GM18907 (cell line): ENCODE data around the gene IFT74.

Experiments
- ATAC-seq: cut with Tn5 transposase; IDR thresholded peaks from one replicate; pipeline ENCODE4 v1.9.1; 2021; ENCODE audit warnings: mild to moderate bottlenecking, moderate library complexity; ENCODE audit not compliant: unreplicated experiment

The IFT74 gene

DNA sequence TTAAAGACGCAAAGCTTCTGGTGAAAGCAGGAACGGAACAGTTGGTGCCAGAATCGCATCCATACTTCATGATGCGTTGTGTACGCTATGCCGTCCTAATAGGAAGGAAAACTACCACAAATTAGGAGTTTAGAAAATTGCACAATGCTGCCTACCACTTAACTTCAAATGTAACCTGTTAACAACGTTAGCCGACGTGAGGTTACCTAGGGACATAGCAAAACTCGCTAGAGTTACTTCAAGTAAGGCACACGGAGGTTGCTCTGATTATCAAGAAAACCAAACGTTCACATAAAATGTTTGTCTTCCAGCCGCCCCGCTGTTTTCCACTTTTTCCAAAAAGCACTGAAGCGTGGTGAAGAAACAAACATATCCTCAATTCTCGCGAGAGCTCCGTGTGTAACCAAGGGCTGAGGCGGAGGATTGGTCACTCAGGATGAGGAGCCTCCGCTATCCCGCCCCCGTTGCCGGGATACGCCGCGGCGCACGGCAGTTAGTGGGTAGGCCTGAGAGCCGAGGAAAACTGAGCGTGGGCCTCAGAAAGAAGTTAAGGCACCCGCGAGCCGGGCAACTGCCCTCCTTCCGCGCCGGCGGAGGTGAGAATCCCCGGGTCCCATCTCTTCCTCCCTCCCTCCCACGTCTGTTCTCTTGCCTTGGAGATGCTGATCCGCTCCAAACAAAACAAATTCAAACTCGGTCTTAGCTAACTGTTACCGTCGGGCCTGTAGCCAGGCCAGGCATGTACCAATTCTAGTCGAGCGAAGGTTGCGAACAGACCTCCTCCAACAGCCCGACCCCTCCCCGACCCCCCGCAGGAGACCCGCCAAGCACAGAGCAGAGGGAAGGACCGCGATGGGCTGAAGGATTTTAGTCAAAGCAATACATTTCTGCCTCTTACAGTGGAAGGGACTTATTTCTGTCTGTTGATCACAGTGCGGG, at the start of gene IFT74:
IFT74 (plus strand) TSS at position 492 of the 939 bp plus-strand sequence. CDS start 5,556 bp downstream, outside the sequence.
- peak; percentile 99 for ATAC-seq

DNA sequence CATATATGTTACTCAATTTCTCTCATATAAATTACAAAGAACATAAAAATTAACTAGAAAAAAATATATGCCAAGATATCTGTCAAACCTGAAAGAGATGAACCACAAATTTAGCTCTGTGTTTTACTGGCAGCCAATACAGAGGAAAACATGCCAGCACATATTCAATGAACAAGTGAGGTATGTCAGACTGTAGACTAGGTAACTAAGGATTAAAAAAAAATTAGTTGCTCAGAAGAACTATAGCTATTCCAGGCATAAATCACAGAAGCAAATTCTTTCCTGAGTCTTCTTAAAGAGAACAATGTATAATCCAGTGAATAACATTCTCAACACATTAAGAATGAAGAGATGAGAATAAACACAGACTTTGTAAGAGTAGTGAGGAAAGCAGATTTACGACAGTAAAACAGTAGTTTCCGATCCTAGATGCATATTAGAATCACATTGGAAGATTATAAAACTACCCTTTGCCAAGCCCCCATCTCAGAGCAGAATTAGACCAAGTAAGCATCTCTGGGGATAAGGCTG, 43.0 kb upstream of the IFT74 start:
- no peak for ATAC-seq

DNA sequence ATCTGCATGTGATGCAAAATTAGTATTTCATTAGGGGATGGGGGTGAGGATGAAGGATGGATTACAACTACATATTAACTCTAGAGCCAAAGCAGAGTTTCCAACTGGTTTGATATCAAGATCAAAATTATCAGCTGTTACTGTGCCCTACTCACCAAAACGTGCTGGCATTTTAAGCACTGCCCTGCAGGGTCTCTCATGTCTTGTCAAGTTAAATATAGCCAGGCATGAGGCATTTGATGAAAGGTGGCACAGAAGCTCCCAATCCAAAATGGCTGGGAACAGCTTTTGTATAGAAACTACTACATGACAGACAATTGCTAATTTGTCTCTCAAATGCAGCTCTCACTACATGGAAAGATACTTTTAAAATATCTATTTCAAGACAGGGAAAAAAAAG, 36.5 kb upstream of the IFT74 start:
- ATAC-seq = no peak

DNA sequence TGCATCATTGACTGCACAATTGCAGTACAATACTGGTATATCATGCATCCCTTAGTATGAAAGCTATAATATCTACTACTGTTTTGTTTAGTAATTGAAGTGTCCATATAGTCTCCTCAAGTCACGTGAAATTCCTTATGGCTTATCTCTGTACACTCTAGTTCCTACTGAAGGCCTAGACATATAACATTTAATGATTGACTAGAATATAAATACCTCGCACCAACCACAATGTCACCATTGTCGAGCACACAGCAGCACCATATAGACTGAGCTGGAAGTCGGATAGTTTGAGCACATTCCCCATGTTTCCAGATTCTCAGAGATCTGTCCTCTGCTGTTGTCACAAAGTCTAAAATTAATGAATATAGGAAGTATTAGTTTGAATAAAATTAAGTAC, 30.6 kb upstream of the IFT74 start:
- ATAC-seq = no peak

DNA sequence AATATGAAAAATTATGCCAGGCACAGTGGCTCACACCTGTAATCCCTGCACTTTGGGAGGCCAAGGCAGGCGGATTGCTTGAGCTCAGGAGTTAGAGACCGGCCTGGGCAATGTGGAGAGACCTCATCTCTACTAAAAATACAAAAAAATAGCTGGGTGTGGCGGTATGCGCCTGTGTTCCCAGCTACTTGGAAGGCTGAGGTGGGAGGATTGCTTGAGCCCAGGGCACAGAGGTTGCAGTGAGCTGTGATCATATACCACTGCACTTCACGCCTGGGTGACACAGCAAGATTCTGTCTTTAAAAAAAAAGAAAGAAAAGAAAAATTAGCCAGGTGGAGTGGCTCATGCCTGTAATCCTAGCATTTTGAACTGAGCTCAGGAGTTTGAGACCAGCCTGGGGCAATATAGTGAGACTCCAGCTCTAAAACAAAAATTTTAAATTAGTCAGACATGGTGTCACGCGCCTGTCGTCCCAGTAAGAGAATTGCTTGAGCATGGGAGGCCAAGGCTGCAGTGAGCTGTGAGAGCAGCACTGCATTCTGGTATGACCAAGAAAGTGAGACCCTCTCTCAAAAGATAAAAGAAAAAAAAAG, 27.2 kb upstream of the IFT74 start:
- no peak for ATAC-seq

DNA sequence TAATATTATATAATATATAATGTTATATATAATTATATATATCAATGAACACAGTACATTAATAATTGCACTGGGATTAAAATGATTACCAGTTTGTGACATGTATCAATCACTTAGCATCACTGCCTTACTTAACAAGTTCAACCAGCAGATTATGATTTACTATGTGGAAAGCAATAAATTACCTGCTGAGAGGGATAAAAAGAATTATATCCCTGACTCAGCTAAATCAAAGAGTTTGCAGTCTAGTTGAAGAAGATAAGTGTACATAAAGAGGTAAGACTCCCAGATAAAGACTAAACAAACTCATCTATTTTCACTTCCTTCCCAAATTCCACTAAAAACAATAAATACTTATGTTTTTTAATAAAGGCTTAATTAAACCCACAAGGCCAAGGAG, 20.4 kb upstream of the IFT74 start:
- no peak for ATAC-seq

DNA sequence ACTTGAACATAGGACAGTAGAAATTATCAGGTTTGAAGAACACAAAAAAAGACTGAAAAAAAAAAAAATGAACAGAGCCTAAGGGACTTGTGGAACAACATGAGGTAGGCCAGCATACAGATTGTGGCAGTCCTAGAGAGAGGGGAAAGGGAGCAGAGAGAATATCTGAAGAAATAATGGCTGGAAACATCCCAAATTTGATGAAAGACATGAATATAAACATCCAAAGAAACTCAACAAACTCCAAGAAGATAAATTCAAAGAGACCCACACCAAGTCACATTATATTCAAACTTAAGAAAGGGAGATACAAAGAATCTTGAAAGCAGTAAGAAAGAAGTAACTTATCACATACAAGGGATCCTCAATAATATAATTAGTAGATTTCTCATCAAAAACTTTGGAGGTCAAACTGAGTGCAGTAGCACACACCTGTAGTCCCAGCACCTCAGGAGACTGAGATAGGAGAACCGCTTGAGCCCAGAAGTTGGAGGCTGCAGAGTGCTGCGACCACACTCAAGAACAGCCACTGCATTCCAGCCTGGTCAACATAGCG, 18.3 kb upstream of the IFT74 start:
- no peak for ATAC-seq

DNA sequence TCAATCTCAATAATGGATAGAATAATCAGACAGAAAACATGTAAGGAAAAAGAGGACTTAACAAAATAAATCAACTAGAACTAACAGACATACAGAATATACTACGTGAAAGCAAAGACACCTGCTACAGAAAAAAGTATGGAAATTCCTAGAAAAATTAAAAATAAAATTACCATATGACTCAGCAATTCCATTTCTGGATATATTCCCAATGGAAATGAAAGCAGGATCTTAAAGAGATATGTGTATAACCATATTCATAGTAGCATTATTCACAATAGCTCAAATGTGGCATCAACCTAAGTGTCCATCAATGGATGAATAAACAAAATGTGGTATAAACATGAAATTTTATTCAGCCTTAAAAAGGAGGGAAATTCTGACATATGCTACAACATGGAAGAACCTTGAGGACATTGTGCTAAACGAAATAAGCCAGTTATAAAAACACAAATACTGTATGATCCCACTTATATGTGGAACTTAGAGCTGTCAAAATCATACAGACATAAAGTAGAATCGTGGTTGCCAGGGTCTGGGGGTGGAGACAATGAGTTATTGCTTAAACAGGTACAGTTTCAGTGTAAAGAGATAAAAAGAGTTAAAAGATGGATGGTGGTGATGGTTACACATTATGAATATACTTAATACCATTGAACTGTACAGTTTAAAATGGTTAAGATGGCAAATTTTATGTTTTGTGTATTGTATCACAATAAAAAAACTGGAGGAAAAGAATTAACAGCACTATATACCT, 16.1 kb upstream of the IFT74 start:
- no peak for ATAC-seq

DNA sequence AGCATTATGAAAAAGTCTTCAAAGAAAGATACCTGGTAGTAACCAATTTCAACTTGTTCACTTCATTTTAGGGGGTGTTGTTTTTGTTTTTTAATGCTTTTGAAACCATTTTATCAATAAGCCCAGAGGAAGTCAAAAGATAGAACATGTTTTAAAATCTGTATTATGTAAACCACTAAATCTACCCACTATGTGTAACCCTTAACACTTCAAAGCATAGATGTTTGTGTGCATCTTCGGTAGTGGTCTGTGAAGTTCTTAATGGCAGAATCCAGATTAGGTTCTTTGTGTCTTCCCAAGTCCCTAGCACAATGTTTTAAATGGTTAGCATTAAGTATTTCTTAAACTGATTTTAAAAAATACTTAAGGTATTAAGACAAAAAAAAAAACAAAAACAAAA, 15.4 kb upstream of the IFT74 start:
- ATAC-seq = no peak

DNA sequence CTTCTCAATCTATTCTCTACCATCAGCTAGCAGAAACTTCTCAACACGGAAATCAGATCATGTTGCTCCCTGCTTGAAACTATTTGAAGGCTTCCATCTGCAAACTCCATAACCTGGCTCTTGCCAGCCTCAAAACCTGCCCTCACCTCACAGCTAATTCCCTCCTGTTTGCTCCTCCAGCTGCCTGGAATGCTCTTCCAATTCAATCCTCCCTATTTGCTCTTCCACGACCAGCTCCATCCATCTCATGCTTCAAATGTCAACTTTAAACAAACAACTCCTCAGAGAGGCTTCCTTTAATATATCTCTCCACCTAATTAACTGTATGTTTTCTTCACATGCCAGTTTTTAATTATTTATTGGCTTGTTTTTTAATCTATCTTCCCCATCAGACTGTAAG, 10.6 kb upstream of the IFT74 start:
- no peak for ATAC-seq

DNA sequence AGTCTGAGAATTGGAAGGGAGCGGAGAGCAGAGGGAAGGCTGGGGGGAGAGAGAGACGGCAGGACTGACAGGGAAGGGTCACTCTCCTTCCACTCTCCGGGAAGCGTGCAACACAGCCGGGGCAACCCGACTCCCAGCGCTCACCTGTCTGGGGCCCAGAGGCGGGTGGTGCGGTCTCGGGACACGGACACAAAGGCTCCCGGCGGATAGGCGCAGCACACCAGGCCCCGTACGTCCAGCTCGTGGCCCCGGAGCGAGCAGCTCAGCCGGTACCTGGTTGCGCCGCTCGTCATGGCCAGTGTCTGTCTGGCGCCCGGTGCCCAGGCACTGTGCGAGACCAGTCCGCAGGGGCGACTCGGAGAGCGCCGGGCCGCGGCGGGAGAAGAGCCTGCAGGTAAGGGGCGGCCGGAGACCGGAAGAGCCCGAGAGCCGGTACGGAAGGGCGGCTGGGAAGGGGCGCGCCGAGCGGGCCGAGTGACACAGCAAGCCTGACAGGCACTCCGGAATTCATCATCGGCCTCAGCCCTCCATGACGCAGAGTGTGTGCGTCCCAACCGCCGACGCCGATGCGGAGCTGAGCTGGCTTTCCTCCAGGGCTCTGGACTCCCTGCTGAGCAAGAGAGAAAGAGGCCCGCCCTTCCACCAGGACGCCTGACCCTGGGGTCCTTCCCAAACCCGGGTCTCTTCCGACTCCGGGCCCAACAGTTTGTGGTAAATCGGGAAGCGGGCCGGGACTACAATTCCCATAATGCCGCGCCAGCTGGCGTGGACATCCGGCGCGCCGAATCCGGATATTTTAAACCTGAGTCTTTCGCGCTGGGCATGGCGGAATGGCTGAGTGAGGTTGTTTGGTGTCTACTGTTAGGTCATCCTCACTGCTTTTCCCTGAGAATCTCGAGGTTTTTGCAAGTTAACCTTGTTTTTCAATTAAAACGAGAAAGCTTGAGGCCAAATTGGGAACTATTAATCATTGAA, 9.2 kb upstream of the IFT74 start, which contains the start of gene PLAA:
PLAA (minus strand) TSS at position 490 of the 975 bp plus-strand sequence; CDS start at position 293, 197 bp downstream.
- ATAC-seq = peak; percentile 99

DNA sequence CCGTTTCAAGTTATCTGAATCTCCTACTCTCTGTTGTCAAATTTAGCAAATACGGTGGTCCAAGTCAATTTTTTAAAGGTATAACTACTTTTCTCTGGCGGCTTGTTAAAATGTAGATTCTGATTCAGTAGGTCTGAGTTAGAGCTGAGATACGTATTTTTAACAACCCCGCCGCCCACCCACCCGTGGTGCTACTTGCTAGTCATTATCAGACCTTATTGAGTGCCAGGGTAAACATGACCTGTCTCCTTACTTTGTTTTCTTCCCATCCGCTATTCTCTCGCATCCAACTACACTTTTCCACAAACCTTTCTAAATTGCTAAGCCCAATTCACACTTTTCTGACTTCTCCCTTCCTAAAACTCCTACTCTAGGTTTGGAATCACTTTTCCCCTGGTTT, 8.5 kb upstream of the IFT74 start:
- no peak for ATAC-seq

DNA sequence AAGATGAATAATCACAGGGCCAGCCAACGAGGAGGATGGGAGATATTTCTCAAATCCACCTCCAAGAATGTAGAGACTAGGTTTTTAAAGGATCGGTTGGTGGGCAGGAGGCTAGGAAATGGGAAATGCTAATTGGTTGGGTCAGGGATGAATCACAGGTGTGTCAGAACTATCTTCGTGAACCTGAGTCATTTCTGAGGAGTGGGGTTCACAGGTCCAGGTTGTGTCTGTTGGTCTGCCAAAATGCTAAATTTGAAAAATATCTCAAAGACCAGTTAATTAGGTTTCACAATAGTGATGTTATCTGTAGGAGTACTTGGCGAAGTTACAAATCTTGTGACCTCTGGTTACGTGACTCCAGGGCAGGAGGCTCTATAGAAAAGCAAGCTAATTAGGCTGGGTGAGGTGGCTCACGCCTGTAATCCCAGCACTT, 6.6 kb upstream of the IFT74 start:
- ATAC-seq = no peak

DNA sequence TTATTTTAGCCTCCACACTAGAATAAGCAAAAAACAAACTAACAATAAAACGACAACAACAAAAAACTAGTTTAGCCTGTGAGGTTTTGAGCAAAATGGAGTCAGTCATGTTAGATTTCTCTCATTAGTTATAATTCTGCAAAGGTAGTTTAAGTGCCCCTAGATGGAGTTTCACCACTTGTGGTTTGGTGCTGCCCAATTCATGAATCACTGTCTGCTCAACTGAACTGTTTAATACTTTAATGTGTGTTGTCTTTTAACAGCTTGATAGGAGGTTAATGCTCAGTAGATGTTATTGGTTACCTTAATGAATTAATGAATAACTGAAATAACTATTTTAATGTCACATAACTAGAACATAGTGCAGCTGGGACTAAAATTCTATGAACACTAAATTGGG, 5.7 kb upstream of the IFT74 start:
- ATAC-seq = no peak

DNA sequence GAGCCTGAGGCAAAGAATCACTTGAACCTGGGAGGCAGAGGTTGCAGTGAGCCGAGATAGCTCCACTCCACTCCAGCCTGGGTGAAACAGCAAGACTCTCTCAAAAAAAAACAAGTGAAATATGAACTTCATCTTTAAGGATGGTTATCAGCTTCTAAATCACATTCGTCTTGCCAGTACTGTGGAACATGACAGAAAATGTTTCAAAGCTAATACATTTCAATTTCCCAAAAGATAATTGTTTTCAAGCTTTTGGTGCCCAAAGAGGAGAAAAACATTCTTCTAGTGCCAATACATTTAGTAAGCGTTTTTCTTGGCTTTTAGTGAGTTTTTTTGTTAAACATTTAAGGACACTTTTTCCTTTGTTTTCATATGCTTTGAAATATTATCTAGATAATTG, 4.4 kb upstream of the IFT74 start:
- no peak for ATAC-seq

DNA sequence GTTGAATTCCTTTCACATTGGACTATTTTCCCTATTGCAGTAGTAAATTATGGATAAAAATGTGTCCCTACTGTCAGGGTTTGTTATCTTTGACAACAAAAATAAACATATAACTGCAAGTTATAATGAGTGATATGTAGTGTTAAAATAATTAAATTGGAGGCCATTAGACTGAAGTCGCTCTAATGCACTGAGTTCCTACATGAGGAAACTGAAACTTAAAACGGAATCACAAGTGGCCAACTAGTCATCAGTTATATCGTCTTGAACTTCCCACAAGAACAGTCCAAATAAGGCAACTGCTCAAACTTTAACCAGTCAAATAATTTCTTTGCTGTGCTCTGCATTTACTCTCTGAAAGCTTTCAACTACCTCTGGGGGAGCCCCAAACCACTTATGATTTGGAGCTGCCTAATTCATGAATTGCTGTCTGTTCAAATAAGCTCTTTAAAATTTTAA, 2.1 kb upstream of the IFT74 start:
- no peak for ATAC-seq

DNA sequence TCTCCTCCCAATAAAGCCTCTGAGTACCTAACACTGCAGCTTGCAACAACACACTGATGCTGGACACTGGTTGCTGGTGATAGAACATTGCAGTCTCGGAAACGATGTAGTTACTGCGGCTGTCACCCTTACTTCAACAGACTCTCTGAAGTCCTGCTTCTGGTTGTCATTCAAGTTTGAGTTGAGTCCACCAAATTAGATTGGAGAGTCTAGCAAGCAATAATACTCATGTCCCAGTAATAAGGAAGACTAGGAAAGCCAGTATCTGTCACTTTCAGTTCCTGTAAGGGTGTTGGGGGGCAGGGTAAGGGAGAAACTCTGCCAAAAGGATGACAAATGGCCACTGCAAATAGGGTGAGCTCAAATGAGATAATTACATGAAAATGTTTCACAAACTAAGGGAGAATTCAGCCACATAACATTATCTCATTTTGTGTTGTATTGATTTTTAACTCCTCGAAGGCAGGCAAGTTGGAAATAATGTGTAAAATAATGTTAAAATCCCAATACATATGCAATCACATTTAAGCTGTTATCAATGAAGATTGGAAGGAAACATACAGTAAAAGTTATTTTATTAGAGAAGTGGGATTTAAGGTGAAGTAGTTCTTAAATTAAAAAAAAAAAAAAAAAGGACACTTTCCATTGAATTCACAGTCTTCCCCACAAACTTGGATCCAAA, 849 bp upstream of the IFT74 start:
- no peak for ATAC-seq

DNA sequence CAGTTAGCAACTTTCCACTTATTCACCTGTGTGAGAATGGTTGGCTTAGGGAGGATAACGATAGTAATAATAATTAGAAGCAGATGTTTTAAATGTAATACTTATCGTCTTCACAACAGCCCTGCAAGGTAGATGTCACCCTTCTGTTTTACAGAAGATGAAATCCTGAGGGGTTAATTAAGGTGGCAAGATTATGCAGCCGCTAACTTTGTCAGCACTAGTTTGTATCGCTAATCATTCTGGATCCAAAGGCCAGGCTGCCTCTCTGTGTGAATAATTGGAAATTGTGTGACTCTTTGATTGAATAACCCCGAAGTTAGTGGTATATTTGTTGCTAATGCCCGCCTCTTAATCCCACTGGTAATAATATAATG, 635 bp downstream of the IFT74 start:
- no peak for ATAC-seq

DNA sequence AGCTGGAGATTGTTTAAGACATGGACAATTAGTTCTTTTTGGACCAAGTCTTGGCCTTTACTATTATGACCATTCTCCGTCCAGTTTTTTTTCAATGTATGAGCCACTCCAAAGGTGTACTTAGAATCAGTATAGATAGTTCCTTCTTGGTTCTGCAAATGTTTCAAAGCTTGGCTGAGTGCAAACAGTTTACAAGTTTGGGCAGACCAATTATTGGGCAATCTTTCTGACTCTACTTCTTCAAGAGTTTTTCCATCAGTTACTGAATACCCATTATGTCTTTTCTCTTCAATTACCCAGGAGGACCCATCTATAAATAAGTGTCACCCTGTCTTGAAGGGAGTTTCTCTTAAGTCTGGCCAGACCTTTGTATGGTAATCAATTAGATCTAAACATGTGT, 15.5 kb downstream of the IFT74 start:
- ATAC-seq = no peak
